Lung microvascular endothelial cell (primary cell): Measurements from ENCODE around the gene BCAR1. TPM values are rescaled to one million over a fixed set of nuclear protein-coding genes. Genes with fewer than 3 reads are reported as not detected.
A peak's percentile ranks its signal among the peaks of the same experiment; 100 is the strongest.
"Not testable (repeated sequence)": the region's sequence is repeated elsewhere in the genome, so short reads cannot be mapped to it uniquely, and the experiment has no call there.

Experiments used
- DNase-seq, 2 donors: peaks; one replicate each; pipeline versions ENCODE4 v3.0.0 to v3.0.0-alpha.2; 2010; ENCODE audit warnings: low read depth in 2 of 2
- total RNA-seq: library from RNA; depleted of rRNA; stranded (reverse); fragments of >200 nt; gene quantifications from 2 replicates; pipeline ENCODE4 v1.2.1, GENCODE V29; 2014

BCAR1 gene
- total RNA-seq, 1 donor from 2014 or later: 104 TPM

DNA sequence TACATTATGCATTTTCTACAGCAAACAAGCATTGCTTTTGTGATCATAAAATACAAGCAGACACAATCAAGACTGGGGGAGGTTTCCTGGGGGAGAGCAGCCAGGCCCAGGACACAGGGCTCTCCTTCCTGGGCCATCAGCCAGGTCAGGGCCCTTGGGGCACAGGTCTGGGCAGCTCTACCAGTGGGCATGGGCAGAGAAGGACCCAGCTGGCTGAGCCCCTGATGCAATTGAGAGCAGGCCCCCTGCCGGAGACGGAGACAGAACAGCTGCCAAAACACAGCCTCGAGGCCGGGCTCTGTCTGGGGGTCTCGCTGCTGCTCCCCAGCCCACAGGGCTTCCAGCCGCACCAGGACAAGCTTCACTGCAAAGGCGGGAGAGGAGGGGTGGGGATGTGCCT, 10.8 kb downstream of the BCAR1 start:
- DNase-seq: not testable (repeated sequence)

DNA sequence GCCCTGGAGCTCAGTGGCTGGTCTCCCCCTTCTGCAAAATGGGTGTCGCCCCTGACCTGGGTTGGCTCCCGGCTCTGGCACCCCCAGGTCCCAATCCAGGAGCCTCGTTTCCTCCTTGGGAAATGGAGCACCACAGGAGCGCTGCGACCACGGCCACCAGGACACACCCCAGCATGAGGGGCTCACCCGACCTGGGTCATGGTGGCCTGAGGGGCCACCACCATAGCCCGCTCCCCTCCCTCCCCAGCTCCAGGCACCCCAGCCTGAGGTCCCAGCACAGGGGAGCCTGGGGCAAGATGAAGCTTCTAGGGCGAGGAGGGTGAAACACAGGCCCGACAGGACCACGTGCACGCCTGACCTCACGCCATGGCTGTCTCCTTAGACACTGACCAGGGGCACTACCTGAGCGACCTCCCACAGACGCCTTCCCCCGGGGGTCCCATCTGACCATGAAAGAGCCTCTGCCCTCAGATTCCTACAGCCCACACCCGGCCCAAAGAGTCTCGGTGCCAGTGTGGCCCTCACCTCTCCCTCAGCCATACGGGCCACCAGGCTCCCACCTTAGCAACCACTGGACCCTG, 11.8 kb downstream of the BCAR1 start:
- DNase-seq: no peak

DNA sequence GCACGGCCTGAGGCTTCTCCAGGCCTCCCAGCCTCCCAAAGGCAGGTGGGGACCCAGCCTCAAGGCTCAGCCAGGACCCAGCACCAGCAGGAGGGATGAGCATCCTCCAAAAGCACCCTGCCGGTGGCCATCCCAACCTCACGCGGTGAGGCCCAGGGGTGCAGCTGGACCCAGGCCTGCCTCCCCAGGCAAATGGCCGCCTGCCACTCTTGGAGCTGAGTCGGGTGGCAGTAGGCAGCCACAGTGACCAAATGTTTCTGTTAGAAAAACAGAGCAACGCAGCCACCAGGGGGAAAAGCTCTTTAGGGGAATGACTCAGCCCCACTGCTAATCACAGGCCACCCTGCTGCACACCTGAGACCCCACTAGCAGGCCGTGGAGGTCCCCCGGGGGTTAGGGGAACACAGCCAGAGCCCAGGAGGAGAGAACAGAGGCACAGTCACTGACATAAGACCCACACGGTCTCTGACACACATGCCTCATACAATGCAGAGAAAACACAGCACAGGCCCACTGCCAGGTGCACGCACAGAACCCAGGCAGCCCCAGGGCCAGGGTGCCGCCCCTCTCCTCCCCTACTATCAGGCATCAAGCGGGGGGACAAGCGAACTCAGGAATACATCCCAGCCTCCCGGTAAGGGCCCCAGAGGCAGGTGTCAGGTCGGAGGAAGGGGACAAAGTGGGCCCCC, 12.4 kb downstream of the BCAR1 start:
- DNase-seq: peak in 1 of 2 donors; percentile 51

DNA sequence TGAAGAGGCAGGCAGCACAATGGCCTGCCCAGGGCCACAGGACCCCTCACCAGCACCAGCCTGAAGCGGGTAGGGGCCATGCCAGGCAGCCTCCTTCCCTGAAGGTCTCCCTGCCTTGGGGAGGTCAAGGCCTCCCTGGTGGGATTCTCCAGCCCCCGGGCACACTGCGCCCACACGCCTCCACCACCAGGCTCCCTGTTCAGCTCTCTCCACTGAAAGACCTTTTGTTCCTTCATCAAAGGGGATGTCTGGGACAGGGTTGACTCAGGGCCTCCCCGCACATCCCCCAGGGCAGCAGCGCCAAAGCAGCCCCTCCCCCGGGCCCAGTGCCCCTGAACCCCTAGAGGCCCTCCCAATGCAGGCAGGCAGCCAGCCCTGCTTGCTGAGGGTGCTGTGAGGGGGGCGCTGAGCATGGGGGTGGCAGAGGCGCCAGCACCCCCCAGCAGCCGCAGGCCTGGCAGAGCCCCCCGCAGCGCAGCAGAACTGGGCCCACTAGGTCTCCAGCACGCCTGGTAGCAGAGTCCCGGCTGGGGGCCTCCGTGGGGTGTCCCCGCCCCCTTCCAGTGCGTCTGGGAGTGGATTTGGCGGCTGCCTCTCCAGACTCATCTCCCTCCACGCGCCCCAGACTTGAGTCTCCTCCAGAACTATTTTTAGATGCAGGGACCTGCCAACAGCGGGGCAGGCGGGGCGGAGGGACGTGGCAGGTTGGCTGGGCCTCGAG, 13.1 kb downstream of the BCAR1 start:
- DNase-seq: peak in 1 of 2 donors; percentile 15

DNA sequence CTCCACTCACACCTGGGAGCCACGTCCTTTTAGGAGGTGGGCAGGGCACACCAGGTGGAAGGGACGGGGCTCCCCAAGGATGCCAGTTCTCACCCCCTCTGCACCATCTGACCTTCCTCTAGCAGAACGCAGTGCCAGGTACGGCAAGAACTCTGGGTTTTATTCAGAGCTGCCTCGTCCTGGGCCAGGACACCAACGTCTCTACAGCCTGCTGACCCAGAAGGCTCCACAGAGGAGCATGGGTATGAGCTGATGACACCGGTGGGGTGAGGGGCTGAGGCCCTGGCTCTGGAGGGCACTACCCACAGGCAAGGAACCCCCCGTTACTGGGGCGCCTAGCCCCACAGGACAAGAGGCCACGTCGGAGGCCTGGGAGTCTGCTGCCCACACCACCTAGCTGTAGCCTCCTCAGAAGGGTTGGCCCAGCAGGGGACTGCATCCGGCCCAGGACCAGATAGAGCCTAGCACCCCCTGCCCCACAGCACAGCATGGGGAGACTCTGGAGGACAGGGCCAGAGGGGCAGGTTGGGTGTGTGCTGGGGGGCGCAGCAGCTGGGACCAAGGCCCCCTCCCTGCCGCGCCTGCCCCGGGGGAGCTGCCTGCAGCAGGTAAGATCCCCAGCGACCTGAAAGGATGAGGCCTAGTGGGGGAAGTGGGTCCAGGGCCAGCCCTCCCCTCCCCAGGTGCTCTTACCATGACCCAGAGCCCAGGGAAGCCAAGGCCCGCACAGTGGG, 13.9 kb downstream of the BCAR1 start:
- DNase-seq: no peak

DNA sequence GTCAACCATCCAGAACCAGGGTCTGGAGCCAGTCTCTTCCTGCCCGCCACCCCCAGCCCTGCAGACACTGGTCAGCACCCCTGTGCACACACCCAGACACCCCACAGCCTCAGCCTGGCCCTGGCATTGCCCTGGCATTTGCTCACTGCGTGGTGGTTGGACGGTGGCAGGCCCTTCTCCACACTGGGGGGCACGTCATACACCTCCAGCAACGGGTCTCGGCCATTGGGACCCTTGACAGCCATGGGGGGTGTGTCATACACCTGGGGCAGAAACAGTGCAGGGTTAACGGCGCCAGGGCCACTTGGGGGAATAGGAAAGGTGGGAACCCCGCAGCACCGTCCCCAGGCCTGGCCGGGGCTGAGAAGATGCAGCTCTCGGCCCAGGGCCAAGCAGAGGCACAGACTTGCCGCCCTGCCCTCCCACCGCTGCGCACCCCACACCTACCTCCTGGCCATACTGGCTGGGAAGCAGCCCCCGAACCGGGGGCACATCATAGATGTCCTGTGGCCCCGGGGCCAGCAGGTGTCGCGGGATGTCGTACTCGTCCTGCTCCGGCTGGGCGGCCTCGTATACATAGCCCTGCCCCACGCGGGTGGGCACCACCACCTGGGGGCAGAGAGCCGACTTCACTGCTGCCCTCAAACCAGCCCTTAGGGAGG, 14.6 kb downstream of the BCAR1 start:
- no peak for DNase-seq

DNA sequence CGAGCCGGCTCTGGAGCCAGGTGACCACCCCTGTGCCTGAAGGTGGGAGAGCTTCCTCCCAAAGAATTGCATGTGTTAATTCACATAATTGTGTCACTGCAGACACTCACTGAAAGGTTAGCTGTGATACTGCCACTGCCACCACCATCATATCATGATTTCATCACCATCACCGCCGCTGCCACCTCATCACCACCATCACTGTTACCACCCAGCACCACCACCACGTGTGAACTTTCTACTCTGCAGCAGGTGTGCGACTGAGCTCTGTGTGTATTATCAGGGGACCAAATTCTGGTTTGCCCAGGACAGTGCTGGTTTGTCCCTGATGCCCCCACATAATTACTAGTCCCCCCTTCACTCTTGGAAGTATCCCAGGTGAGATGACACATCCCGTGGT, 15.2 kb downstream of the BCAR1 start:
- DNase-seq: no peak

DNA sequence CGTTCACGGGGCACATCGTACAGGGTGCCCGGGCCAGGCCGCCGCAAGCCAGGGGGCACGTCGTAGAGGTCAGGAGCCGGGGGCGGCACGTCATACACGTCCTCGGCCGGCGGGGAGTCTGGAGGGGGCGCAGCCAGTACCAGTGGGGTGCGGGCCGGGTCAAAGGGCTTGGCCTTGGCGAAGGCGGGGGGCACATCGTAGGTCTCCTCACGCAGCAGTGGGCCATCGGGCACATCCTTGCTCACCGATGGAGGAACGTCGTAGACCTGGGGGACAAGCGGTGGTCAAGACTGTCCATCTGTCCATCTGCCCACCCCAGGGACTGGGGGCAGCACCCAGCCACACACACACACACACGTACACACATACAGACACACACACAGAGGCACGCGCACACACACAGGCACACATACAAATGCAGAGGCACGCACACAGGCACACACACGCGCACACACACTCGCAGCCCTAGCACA, 15.7 kb downstream of the BCAR1 start:
- DNase-seq: peak in 1 of 2 donors; percentile 45

DNA sequence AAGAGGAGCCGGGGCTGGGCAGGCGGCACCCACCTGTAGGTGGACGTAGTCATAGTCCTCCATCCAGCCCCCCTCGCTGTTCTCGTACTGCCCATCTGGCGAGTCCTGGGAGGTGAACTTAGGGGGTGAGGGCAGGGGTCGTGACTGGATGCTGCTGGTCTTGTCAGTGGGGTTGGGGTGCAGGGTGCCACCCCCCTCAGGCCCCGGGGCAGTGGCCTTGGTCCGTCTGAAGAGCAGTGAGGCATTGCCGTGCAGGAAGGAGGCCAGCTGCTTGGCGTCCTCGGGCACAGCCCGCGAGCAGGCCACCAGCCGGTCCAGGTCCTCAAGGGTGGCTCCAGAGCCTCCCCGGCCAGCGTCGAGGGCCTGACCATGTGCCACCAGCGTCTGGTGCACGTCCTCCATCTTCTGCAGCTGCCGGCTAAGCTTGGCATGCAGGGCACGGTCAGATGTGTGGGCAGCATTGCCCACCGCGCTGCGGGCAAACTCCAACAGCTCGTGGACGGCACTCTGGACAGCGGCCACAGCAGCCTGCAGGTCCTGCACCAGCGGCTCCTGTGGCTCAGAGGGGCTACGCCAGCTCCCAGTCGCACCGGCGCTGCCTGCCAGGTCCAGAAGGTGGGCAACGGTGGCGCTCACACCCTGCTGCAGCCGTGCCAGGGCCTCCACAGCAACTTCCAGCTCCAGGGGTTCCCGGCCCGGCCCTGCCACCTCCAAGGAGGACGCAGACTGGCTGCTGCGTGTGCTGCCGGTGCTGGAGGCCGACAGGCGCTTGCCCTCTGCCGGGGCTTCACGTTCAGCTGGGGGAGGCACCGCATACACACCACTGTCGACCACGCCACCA, 16.3 kb downstream of the BCAR1 start:
- peak in 1 of 2 donors; percentile 25 for DNase-seq

DNA sequence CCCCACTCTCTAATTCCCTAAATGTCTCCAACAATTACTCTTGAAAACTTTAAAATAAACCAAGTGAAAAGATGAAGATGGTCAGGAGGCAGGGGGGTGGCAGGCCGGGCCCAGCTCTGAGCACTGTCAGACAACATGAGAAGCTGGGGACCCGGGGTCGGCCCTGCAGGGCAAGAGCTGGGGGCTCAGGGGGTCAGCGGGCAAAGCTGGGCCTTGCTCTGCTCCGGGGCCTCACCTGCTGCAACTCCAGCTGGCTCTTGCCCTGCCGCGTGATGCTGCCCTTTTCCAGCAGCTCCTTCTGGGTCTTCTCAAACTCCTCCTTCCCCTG, 17.8 kb downstream of the BCAR1 start:
- no peak for DNase-seq

DNA sequence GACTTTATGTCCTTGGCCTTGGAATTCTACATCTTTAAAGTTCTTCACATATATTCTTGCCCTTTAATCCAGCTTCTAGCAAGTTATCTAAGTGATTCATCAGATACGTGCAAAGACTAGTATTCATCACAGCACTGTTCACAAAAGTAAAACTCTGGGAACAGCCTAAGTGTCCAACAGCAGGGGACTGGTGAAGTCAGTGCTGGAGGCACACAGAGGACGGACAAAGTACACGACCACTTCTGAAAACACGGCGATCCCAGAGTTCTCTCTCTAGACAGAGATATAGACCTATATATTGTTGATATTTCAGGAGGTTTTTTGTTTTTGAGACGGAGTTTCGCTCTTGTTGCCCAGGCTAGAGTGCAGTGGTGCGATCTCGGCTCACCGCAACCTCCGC, 19.9 kb downstream of the BCAR1 start:
- DNase-seq: peak in 1 of 2 donors; percentile 15

DNA sequence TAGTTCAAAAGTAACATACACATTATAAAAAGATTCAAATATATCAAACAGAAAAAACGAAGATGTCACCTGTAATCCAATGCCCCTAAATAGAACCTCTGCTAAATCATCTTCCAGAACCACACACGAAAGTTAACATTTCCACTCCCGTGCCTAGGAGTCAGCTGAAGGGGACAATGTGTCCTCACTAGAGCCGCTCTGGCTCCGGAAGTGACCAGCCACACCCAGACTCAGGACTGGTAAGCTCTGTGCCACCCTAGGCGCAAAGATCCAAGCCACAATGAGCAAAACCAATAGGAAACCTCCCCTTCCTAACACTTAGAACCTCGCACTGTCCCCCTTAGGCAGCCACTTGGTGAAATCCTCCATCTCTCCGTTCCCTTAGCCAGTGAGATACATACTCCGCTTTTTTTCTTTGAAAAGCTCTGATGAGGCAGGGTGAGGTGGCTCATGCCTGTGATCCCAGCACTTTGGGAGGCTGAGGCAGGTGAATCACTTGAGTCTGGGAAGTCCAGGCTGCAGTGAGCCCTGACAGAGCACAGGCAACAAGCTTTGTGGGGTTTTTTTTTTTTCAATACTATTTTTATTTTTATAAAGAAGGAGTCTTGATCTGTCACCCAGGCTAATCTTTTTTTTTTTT, 20.8 kb downstream of the BCAR1 start:
- peak in 1 of 2 donors; percentile 28 for DNase-seq

DNA sequence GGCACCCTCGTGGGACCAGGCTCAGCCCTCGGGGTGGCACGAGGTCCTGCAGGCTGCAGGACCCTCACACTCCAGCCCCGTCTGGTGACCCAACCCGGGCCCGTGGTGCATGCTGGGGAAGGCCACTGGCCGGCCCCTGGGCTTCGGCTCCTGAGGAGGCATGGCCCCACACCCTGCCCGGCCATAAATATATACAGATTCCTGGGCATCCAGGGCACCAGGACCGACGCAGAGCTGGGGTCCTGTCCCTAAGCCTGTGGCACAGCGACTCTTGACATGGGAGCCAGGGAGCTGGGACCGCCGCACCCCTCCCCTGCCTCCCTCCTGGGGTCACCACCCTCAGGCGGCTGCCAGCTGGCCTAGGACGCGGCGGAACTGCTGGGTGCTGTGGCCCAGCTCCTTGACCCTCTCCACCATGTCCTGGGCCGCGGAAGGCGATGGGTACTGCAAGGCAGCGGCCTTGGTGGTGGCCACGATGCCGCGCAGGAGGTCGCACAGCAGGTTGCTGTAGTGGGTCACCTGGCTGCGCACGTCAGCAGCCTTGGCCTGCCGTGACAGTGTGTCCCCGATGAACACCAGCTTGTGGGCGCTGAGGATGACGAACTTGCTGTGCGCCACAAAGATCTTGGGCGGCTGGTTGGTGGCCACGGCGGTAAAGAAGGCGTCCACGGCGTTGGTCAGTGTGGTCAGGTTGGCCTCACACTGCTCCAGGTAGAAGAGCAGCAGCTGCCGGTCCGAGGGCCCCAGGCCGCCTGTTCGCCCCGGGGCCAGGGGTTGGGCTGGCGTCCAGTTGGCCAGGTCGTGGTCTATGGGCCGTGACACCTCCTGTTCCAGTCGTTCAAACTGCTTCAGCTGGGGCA, 22.0 kb downstream of the BCAR1 start:
- peak in 1 of 2 donors; percentile 9 for DNase-seq

DNA sequence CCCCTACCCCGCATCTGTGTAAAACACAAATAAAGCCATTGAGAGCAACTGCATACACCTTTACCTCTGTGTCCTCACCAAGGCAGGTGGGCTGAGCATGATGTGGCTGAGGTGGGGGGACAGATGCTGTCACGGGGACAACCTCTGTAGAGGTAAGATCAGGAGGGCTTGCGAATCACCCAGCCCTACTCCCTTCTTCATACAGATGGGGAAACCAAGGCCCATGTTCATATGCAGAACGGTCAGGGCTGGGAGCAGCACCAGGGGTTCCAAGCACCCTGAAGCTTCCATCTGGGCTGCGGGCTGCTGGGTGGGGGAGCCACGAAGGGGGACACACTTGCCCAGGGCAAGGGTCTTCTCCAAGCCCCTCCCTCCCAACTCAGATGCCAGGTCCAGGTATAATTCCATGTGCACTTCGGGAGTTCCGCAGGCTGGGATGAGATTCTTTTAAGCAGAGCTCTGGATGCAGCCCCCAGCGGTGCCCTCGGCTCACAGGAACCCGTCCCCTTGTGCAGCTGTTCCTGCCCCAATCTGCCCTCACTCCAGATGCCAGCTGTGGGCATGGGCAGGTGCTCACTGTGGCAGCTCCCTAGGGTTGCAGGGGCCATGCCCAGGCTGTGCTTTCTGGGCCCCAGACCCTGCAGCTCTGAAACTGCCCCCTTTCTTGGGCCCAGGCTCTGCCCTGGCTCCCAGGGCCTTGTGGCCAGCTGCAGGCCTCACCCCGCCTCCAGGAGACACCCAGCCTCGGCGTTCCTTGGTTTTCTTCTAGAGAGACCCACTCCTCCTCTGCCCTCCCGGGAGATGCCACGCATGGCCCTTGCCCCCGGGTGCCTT, 23.1 kb downstream of the BCAR1 start:
- DNase-seq: peak in 1 of 2 donors; percentile 19

DNA sequence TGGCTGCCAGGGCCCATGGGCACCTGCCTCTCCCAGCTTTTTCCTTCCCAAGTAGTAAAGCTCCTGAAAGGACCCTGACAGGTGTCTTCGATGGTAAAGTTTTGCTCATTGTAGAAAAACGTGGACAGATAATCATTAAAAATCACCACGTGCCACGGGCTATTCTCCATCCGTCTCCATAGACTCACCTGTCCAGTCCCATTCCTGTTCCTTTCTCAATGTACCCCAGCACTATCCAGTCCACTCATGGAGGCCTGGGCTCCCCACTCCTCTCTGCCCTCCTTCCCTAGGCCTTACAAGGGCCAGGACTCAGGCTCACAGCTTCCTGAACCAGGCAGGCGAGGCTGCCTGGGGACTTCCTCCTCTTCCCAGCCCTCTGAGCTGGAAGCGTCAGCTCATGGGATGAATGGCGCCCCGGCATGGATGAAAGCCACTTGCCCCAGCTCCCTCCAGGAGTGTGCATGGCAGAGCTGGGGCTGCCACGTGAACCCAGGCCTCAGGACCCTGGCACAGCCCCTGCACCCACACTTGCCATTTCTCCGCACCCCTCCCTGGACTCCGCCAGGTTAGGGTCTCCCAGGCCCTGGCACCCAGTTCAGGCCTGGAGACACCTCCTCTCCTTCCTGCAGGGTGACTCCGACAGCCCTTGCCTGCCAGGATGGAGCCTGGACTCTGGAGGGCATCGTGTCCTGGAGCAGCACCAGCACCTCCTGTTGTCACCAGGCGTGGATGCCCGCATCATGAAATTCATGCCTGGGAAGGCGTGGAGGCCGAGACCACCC, 23.9 kb downstream of the BCAR1 start:
- DNase-seq: peak in 1 of 2 donors; percentile 36

DNA sequence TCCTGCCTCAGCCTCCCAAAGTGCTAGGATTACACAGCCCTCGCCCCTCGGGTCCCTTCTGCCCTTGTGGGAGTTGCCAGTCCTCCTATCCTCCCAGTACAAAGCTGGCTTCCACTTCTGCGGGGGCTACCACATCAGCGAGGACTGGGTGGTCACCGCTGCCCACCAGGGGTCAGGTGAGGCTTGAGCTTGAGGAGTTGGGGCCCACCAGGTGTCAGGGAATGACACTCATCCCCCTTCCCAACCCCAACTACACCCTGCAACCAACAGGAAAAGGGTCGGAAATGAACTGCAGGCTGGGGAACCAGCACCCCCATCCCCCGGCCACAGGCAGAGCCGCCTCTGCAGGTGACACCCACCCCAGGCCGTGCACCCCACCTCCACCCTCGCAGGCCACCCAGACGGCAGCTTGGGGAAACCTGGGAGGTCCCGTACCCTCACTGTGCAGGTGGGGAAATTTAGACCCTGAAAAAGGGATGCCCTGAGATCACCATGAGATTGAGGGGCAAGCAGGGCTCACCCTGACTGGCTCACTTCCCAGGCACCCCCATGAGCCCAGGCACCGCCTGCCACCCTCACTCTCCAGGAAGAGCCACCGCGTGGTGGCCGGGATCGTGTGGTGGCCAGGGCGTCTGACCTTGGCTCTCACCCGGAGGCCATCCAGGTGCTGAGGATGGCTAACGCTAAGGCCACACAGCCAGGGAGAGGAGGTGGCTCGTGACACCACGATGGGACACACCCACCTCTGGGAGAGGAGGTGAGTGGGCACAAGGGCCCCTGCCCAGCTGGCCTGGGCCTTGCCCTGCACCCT, 24.7 kb downstream of the BCAR1 start:
- peak in 1 of 2 donors; percentile 45 for DNase-seq
